GM12875 (cell line): Measurements from ENCODE around the gene N4BP3.

Experiments
- H3K4me3 ChIP-seq: one replicate; pipeline ENCODE4 v1.5.1; 2011; ENCODE audit warnings: low read depth, low read length, control low read depth
- TF ChIP-seq, protein P1 (sequence below): IDR thresholded peaks from 2 replicates; pipeline ENCODE4 v1.5.1; 2011; ENCODE audit warnings: low read depth, mild to moderate bottlenecking, control low read depth, inconsistent platforms, low read length, moderate library complexity, borderline replicate concordance; ENCODE audit not compliant: insufficient read depth

The N4BP3 gene

DNA sequence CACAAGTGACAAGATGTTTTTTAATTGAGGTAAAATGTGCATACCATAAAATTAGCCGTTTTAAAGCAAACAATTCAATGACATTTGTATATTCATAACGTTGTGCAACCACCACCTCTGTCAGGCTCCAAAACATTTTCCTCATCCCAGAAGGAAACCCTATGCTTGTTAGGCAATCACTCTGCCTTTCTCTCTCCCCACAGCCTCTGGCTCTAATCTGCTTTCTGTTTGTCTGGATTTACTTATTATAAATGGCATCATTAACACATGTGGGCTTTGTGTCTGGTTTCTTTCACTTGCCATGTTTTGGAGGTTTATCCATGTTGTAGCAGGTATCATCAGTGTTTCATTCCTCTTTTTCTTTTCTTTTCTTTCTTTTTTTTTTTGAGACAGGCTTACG, 1.4 kb upstream of the N4BP3 start:
- TF ChIP-seq, protein P1, sequence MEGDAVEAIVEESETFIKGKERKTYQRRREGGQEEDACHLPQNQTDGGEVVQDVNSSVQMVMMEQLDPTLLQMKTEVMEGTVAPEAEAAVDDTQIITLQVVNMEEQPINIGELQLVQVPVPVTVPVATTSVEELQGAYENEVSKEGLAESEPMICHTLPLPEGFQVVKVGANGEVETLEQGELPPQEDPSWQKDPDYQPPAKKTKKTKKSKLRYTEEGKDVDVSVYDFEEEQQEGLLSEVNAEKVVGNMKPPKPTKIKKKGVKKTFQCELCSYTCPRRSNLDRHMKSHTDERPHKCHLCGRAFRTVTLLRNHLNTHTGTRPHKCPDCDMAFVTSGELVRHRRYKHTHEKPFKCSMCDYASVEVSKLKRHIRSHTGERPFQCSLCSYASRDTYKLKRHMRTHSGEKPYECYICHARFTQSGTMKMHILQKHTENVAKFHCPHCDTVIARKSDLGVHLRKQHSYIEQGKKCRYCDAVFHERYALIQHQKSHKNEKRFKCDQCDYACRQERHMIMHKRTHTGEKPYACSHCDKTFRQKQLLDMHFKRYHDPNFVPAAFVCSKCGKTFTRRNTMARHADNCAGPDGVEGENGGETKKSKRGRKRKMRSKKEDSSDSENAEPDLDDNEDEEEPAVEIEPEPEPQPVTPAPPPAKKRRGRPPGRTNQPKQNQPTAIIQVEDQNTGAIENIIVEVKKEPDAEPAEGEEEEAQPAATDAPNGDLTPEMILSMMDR: no peak

DNA sequence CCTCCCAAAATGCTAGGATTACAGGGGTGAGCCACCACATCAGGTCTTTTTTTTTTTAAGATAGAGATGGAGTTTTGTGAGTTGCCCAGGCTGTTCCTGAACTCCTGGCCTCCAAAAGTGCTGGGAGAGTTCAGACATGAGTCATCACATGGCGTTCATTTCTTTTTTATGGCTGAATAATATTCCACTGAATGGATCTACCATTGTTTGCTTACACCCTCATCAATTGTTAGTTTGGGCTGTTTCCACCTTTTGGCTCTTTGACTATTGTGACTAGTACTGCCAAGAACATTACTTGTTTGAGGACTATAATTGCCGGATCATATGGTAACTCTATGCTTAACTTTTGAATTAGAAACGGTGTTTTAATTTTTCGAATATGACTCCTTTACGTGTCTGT, 787 bp upstream of the N4BP3 start:
- TF ChIP-seq, protein P1: no peak
- H3K4me3 ChIP-seq: peak overlapping the region; percentile 42

More for the DNA sequence above, 1.4 kb upstream of the N4BP3 start:
- no peak overlapping the region for H3K4me3 ChIP-seq

DNA sequence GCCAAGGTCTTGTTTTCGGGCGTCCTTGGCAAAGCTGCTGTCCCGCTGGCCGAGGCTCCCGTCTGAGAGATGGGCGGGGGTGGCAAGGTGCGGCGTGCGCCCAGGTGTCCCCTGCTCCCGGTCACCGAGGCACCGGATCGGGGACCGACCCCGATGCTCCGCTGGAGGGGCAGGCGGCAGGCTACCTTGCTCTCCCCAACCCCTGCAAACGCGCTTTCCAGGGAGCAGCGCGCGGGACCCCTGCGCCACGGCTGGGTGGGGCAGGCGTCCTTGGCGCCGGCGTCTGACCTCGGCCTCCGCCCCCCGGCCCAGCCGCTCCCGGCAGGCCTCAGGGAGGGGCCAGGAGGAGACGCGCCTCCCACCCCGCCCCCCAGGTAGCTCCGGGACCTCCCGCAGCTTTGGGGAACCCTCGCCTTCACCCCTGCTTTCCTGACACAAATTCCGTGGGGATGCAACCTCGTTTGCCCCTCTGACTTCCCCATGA, 551 bp downstream of the N4BP3 start:
- TF ChIP-seq, protein P1: no peak
- H3K4me3 ChIP-seq: peak overlapping the region; percentile 97

DNA sequence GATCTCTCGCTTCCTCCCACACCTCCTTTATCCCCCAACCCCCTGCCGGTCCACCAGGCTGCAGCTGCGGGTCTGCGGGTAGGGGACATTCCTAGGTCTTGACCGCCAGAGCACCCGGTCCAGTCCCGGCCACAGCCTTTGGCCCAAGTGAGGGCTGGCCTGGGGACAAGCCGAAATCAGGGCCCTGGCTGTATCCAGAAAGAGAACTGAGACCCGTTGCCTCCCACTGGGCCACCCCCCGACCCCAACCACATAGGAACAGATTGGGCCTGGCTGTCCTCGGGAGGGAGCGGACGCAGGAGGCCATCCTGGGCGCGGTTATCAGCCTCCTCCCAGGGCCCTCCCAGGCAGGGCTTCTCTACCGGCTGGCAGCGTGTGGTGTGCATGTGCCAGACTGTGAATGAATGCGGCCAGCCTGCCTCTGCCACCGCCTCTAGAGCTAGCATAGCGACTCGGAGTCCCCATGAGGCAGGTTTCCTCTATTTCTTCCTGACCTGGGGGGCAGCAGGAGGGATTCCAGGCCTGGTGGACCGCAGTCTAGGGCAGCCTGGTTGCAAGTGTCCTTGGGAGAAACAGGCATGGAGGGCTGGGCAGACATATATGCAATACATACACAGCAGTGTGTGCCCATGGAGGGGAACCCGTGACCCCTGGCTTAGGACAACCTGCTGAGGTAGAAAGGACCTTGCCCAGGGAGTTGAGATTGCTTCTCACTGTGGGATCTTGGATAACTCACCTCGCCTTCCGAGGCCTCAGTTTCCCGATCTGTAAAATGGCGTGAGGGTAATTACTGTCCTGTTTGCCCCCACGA, 1.2 kb downstream of the N4BP3 start:
- peak overlapping the region; percentile 97 for H3K4me3 ChIP-seq
- TF ChIP-seq, protein P1: no peak

DNA sequence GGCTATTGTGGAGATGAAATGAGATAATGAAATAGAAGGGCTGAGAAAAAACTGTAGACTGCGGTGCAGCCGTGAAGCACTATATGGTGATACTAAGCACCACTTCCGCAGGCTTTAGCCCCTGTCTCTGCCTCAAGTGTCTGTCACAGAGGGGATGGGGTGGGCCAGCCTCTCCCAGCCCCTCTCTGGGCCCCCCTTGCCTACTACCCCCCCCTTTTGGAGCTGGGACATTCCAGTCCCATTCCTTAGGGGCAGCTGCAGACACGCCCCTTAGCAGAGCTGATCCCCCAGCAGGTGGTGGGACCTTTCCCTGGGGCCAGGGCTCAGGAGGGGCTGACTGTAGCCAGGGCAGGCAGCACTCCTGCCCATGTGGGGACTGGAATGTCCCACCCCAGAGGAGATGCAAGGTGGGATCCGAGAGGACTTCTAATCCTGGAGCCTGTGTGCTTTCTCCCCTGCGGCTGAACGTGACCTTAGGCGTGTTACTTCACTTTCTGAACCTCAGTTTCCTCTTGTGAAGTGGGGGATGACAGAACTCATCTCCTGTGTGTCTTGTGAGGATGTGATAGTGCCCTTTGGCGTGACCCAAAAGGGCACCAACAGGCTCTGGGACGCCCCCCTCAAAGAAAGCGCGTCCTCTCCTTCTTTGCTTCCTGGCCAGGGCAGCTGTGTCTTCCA, 1.9 kb downstream of the N4BP3 start:
- TF ChIP-seq, protein P1: no peak
- peak overlapping the region; percentile 97 for H3K4me3 ChIP-seq

DNA sequence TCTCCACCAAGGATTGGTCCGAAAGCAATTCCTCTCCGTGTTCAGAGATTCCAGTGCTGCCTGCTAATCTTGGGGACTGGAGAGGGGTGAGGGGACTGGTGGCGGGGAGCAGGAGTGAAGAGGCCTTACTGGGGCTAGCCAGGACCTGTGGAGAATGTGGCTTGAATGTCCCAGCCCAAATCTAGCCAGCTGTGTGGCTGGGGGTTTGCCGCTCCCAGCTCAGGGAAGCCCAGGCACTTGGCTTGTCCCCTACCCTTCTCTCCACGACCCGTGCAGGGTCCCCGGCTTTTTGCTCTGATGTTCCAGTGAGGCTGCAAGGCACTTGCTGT, 2.4 kb downstream of the N4BP3 start:
- TF ChIP-seq, protein P1: no peak
- H3K4me3 ChIP-seq: peak overlapping the region; percentile 97

DNA sequence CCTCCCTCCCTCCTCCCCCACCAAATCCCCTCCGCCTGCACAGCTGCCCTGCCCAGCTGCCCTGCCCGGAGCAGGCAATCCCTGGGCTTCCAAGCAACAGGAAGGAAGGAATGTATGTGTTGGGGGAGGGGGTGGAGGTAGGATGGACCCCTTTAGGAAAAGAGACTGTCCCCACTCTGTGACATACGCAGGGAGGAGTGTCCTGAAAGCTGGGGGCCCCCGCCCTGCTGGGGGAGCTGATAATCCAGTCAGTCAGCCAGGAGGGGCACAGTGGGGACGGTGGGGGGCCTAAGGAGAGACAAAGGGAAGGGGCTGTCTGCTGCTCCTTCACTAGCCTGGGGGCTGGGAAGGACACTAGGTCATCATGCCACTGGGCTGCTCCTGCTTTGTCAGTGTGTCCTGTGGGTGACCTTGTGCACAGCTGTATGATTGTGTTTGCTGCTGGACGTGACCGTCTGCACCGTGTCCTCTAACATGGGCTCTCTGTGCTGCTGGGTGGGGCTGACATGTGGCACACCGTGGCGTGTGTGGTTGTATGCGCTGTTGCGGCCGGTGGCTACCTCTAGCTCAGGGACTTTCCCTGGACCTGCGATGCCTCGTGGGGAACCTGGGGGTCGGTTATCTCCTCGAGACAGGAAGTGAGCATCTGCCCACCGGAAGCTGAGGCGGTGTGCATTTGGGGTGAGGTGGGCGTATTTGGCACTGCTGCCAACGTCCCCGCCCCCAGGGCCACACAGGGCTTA, 3.0 kb downstream of the N4BP3 start:
- TF ChIP-seq, protein P1: no peak
- H3K4me3 ChIP-seq: peak overlapping the region; percentile 97
